NCI-H1105 treated with DMSO at 0.1 percent for 48 hours (cell line): Measurements from ENCODE around the gene TREX2.

Source experiments
- DNase-seq: peaks from one replicate; lab custom pipeline; 2025; lab: John Stamatoyannopoulos, UW

The TREX2 gene

DNA sequence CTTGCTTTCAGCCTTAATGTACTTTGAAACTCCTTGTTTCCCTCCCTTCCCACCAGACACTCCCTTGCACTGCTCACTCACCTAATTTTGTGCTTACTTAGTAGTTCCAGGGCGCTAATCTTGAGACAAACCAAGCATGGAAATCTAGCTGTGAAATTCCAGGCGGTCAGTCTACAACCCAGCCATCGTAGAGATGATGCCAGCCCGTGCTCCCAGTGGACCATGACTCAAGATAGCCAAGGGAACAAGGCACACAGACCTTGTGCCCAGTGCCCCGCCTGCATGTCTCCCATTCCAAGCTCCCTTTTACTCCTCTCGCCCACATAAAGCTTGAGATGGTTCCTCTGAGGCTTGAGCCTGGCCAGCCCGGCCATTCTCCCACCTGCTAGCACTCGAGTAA is 11.1 kb downstream of the TREX2 start:
- no peak for DNase-seq

DNA sequence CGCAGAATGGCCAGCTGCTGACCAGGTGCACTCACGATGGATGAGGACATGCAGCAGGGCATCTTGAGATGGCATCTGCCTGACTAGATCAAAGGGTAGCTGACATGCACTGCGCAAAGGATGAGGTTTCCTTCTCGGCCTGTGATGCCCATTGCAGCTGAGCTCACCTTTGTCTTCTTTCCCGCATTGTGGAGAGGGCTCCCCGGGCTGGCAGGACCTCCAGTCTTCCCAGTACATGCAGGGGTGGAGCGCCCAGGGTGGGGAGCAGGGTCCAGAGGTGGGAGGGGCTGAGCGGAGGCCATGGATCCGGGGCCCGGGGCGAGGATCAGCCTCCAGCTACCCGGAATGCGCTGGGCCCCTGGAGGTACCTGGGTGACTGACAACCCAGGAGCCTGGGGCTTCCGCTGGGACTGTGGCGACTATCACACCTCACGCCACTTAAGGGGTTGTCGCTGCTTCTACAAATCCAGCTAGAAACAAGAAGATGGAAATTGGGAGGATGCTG is 12.0 kb downstream of the TREX2 start:
- DNase-seq: no peak

DNA sequence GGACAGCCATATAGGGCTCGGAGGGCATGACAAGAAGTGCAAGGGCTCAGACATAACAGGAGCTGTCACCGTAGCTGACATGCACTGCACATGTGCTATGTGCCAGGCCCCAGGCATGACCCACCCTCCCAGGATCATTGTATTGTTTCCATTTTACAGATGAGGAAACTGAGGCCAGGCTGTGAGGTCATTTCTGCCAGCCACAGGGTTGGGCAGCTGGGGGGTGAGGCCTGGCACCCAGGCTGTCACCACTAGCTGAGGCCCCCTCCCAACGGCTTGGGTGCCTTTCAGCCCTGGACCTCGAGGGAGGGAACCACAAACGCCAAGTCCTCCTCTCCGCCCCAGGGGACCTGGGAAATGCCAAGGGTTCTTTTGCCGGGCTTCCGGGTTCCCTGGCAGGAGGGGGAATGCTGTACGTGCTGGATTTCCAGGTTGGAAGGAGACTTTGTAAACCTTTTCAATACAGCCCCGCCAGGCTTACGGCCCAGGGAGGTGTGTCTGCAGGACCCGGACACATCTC is 12.6 kb downstream of the TREX2 start:
- DNase-seq: no peak

DNA sequence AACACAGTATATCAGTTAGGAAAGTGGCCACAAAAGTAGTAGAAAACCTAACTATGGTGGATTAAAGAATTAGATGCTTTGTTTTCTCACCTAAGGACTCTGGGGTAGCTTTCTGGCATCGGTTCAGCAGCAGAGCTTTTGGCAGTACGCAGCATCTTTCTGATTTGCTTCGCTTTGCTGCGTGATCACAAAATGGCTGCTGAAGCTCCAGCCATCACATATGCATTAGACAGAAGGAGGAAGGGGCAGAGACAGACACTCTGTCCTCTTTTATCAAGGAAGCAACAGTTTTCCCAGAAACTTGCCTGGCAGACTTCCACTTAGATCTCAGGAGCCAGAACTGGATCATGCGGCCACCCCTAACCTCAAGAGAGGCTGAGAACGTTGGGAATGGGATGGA is 15.1 kb downstream of the TREX2 start:
- no peak for DNase-seq

DNA sequence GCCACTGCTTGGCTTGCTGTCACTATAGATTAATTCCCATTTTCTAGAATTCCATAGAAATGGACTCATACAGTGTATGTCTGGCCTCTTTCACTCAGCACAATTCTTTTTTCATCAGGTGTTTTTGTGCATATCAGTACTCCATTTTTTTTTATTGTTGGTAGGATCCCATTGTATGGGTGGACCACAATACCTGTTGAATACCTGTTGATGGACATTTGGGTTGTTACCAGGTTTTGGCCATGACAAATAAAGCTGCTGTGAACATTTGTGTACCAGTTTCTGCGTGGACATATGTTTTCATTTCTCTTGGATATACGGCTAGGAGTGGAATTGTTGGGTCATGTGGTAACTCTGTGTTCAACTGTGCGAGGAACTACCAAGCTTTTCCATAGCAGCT is 19.7 kb downstream of the TREX2 start:
- no peak for DNase-seq

DNA sequence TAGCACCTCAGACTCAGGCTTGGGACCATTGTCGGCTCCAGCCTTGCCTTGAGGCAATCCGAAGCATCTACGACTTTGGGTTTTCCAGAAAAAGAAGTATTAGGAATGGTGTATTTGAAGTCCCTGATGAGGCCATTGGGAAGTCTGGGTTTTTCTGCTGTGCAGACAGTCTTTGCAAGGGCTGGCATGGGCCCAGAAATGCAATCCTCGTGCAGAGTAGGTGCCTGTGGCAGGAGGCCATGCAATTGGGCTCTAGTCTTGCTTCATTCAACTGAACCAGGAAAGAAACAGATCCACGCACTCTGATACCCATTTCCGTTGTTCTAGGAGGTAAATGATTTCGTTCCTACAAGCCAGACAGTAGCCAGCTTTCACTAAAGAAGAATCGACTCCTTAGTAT is 22.2 kb downstream of the TREX2 start:
- DNase-seq: peak; percentile 1

DNA sequence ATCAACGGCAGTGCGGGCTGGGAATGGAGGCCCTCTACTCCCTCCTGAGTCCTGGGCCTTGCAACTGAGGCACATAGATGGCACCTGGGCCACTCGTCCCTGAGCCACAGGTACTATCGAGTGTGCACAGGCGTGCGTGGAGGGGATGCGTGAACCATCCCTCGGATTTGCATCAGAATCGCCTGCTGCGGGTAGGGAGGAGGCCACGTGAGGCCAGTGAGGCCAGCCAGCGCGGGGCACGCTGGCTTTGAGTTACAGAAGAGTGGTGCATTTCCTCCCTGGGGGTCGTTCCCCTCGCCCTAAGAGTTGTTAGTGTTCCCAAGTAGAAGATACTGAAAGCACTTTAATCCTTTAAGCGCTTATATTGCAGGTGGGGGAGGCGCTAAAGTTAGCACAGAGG is 24.0 kb downstream of the TREX2 start:
- DNase-seq: no peak

DNA sequence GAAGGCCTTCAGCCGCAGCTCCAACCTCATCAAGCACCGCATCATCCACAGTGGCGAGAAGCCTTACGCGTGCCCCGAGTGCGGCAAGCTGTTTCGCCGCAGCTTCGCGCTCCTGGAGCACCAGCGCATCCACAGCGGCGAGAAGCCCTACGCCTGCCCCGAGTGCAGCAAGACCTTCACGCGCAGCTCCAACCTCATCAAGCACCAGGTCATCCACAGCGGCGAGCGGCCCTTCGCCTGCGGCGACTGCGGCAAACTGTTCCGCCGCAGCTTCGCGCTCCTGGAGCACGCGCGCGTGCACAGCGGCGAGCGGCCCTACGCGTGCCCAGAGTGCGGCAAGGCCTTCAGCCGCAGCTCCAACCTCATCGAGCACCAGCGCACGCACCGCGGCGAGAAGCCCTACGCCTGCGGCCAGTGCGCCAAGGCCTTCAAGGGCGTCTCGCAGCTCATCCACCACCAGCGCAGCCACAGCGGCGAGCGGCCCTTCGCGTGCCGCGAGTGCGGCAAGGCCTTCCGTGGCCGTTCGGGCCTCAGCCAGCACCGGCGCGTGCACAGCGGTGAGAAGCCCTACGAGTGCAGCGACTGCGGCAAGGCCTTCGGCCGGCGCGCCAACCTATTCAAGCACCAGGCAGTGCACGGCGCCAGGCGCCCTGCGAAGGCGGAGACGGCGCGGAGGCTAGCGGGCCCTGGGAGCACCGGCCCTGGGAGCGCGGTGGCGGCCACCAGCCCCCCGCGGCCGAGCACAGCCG is 24.8 kb downstream of the TREX2 start:
- no peak for DNase-seq

DNA sequence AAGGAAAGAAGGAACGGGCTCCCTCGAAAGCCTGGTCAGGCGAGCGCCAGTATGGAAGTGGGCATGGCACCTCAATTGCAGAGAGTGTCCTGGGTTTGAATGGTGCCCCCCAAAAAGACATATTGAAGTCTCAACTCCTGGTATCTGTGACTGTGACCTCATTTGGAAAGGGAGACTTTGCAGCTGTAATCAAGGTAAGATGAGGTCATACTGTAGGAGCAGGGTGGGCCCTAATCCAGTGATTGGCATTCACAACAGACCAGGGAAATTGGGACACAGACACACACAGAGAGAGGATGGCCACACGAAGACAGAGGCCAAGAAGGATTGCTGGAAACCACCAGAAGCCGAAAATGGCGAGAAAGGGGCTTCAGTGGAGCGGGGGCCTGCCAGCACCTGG is 28.2 kb downstream of the TREX2 start:
- no peak for DNase-seq

DNA sequence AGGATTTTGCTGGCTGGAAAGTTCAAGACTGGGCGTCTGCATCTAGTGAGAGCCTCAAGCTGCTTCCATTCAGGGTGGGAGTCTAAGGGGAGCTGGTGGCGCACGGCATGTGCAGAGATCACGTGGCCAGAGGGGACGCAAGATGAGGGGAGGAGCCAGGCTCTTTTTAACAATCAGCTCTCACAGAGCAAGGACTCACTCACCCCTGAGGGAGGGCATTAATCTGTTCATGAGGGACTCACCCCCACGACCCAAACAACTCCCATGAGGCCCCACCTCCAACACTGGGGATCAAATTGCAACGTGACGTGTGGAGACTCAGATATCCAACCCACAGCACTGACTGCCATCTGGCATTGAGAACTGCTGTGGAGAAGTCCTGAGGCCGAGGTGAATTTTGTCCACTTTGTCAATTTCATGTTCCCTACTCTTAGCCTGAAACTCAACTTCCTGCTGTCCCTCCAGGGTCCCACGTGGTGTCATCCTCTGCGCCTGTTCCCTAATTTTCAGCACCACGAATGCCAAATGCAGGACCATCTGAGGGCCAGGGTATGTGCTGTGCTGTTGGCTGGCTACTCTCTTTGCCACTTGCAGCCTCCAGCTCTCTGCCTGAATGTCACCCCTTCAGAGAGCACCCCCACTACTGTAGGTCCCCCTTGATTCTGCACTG is 28.9 kb downstream of the TREX2 start:
- no peak for DNase-seq

DNA sequence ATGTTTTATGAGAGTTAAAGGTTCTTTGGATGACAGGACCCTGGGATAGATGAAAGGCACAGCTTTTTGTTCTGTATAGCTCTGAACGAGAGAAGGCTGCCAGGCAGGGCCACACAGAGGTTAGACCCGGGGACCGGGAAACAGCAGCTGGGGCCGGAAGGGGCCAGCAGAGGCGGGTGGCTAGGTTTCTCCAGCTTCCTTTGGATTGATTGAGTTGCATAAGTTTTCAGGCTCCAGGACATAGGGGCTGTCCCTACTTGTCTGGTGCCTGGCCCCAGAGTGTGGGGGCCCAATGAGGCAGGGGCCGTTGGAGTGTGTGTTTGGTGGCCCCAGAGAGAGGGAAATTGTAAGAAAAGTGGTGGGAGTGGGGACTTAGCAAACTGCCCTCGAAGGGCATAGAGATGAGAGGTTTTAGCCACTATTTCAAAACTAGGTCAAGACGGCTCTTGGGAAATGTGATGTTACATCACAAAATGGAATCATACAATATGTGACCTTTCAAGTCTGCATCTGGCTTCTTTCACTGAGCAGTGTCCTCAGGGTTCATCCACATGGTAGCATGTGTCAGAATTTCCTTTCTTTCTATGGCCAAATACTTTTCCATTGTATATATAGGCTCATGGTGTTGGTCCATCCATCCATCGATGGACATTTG is 30.9 kb downstream of the TREX2 start:
- no peak for DNase-seq

DNA sequence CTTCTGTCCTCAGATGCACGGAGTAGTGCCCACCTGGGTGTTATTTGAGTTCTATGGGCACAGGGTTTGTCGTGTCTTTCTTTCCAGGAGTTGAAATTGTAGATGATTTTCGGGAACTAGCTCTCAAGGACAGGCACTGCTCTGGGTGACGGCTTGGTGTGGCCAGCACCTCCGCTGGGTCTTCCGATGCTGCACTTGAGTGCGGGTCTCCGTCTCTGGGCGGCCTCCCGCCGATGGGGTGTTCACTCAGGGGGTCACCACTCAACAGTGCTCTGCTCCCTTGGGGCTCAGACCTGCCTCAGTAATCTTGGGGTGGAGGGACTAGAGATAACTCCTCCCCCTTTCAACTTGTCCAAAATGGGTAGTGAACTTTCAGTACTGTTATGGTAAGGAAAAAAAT is 32.1 kb downstream of the TREX2 start:
- DNase-seq: no peak

DNA sequence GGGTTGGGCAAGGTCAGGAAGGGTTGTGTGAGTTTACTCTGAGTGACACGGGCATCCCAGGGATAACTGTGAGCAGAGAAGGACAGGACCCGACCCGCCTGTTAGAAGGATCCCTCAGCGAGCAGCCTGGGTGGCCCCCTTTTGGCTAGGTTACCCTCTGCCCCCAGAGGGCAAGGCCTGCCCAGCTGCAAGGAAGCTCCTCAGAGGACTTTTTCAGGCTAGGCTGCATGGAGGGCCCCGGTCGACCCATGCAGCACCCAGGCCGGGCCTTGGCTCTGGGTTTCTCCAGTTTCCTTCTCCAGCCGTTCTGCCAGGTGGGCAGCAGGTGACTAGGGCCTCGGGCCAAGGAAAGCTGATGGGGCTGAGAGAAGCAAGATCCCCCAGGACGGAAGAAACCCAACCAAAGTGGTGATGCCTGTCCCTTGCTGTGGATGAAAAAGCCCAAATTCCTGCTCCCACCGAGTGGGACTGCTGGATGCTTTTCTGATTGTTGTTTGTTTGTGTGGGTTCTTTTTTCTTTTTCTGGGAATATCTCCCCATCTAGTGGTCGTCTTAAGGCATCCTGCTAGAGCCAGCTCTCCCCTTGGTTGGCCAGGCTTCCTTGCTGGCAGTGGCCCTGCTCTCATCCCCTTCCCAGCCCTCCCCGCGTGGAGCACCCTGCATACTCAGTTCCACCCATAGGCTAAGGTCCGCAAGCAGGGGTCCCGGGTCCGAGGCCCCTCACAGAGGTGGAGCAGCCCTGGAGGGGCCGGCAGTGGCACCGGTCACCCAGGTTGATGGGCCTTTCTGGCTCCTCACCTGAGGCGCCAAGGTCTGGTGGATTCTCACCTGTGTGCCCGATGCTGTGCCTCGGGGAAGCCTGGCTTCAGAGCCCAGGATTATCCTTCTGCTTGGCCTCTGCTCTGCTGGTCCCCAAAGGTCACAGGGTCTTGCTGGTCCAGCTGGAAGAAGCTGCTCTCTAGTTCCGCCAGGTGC is 32.8 kb downstream of the TREX2 start:
- no peak for DNase-seq

DNA sequence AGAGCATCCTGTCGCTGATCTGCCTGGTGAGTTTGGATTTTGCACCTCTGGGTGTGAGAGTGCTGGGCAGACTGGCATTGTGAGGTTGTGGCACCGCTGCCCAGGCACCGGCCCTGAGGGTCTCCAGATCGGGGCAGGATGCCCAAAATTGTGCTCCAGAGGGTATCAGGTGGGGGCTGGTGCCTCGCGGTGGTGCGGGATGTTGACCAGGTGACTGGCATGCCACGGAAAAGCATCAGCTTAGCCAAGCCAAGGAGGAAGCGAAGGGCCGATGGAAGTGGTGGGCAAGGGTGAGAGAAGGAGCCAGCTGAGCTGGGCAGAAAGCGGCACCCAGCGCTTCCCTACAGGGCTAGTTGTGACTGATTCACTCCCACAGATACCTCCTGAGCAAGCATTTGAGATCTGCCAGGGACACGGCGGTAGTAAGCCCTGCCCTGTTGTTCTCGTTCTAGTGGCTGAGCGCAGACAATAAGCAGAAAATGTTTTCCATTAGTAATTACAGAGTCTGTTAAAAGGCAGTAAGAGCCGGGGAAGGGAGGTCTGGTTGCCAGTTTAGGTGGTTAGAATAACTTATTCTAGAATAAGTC is 33.8 kb downstream of the TREX2 start:
- peak; percentile 76 for DNase-seq

DNA sequence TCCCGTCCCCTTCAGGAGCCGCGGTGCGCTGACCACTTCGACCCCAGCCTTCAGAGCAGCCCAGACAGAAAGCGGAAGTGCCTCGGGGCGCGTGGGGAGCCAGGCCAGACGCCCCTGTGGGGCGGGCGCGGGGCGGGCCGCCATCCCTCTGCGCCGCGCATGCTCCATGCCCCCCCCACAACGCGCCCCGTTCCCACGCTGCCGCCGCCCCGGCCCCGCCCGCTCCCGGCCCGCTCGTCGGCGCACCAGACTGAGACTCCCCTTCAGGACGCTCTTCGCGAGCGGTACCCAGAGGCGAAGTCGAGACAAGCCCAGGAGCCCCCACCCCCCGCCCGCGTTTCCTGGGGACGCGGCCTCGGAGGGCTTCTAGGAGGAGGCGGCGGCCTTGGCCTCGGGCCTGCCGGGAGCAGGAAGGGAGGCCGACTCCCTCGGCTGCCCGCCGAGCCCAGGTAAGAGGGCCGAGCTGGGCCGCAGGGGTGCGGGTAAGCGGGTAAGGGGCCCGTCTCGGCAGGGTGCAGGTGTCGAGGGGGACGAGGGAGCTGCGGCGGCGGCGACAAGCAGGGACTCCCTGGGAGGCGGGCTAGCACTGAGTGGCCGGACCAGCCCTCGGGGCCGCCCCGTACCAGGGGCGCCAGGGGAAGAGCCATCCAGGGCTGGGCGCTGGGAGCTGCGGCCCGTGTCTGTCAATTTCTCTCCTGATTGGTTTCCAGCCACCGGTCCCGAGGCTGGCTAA is 34.4 kb downstream of the TREX2 start, which contains the start of gene ZFP92:
ZFP92 (plus strand) TSS at position 218 of the 733 bp plus-strand sequence. CDS start 6,851 bp downstream, outside the sequence.
- no peak for DNase-seq

DNA sequence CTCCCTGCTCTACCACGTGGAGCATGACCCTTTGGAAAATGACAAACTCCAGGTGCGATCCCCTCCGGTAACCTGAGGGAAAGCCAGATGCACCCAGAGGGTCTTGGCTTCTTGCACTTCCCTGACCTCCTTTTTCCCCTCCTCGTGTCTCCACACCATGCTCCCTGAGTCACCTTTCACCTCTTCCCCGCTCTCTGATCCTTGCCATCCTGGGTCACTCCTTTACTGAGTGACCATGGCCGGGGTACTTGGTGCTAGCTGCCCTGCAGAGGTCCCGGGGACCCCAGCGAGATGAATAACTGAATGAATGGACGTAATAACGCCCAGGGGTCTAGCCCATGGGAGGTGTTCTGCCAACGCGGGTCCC is 35.0 kb downstream of the TREX2 start:
- no peak for DNase-seq

DNA sequence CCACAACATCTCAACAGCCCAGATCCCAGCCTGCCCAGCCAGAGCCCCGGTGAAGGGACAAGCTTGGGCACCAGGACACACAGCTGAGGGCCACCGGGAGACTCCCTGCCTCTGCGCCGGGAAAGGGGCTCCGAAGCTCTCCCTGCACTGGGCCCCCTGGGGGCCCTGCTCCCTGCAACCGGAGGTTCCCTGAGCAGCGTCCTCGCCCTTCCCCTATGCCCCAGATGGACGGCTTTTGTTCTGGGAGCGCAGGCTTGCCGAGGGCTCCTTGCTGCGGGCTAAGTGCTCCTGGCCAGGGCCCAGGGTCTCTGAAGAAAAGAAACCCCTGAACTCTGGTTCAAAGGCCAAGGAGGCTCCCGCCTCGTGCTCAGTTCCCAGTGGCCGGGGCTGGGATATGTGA is 35.5 kb downstream of the TREX2 start:
- no peak for DNase-seq

DNA sequence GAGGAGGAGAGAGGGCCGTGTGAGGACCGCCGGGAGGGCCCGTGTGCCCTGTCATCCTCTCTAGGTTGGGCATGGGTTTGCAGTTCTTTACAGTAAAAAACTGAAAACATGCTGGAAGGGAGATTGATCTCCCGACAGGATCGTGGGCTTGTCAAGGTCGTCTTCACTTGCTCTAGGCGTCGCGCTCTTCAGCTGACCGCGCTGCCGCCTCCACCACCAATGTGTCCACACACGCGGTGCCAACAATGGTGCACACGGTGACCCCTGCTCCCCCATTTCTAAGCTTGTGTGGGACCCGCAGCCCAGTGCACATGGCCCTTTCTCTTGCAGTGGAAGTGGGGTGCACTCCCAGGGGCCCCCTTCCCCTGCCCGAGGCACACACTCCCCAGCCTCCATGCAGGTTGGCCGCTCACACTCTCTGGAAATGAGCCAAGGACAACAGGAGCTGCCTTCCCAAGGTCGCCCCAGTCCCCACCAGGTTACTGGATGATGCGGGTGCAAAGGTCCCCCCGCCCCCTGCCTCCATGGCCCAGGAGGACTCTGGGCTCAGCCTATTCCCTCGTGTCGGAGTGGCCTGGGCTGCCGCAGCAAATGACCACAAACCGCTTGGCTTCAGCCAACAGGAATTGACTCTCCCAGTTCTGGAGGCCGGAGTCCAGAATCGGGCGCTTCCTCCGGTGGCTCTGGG is 36.3 kb downstream of the TREX2 start:
- DNase-seq: no peak

DNA sequence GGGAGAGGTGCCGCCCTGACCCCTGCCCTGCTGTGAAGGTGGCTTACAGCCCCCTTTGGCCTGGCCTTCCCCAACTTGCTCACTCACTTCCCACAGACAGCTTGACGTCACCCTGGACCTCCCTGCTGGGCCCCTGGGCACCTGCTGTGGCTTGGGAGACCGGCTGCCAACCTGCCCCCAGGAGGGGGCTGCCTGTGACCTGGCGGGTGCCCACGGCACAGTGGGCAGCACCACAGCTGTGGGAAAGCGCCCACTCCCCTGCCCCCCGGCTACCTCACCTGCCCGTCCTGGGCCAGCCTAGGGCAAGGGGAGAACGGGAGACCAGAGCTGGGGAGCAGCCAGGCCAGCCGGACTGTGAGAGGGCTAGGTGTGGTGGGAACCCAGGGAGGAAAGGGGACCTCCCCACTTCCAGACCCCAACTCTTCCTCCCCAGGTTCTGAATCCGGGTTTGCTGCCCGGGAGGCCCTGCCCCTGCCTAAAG is 36.9 kb downstream of the TREX2 start:
- no peak for DNase-seq

DNA sequence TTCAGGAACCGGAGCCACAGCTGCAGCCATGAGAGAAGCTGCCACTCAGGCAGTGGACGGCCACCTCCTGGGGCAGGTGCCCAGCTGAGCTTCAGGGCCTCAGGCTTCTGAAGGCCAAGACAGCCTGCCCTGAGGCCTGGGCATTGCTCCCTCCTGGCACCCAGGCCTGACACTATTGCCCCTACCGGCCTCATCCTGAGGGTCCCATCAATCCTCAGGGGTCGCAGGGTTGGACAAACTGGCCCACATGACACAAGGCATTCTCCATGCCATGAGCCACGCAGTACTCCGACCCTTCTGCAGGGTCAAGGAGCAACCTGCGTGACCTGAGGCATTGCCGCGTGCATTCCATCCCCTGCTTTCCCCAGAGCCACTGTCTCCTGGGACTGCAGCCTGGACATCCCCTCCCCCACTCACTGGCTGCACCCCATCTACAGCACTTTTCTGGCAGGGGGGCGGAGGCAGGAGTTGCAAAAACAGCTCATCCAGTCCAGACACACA is 37.6 kb downstream of the TREX2 start:
- DNase-seq: no peak
